MCF 10A (cell line): Measurements from ENCODE around the gene DHCR24. TPM values are rescaled to one million over a fixed set of nuclear protein-coding genes. Genes with fewer than 3 reads are reported as not detected.
"Not testable (repeated sequence)": the region's sequence is repeated elsewhere in the genome, so short reads cannot be mapped to it uniquely, and the experiment has no call there.

Experiments used
- BruUV-seq: library from RNA; stranded (reverse); fragments of 400-500 nt; replicated peaks from 2 replicates; lab custom pipeline; 2021; lab: Mats Ljungman, UMichigan
- CTCF ChIA-PET: fragments of 300-600 bp; sonication (Branson Sonifier 250); formaldehyde crosslinking; extraction: SDS; loops from one replicate; lab custom pipeline; 2021; ENCODE audit warnings: antibody characterized with exemption, inconsistent platforms; lab: Yijun Ruan, JAX
- POLR2A ChIA-PET: fragments of 300-600, 350-650 bp; sonication (Branson Sonifier 250); formaldehyde crosslinking; extraction: SDS; loops from one replicate; lab custom pipeline; 2020; ENCODE audit warnings: antibody characterized with exemption, inconsistent platforms; lab: Yijun Ruan, JAX
- DNase-seq: peaks from one replicate; pipeline ENCODE4 v3.0.0-alpha.2; 2018; ENCODE audit not compliant: unreplicated experiment
- H3K27ac Mint-ChIP-seq: one replicate; pipeline ENCODE4 v1.8.0; 2022; ENCODE audit warnings: mild to moderate bottlenecking, low read depth, mixed read lengths; ENCODE audit not compliant: unreplicated experiment
- H3K27me3 Mint-ChIP-seq: one replicate; pipeline ENCODE4 v1.8.0; 2022; ENCODE audit warnings: mixed read lengths; ENCODE audit not compliant: insufficient read depth, unreplicated experiment
- H3K36me3 Mint-ChIP-seq: one replicate; pipeline ENCODE4 v1.8.0; 2022; ENCODE audit warnings: mild to moderate bottlenecking, moderate library complexity, mixed read lengths; ENCODE audit not compliant: insufficient read depth, unreplicated experiment
- H3K4me1 Mint-ChIP-seq: one replicate; pipeline ENCODE4 v1.8.0; 2022; ENCODE audit warnings: mixed read lengths; ENCODE audit not compliant: insufficient read depth, unreplicated experiment
- H3K4me3 Mint-ChIP-seq: one replicate; pipeline ENCODE4 v1.8.0; 2022; ENCODE audit warnings: mild to moderate bottlenecking, moderate library complexity, mixed read lengths; ENCODE audit not compliant: unreplicated experiment
- H3K9me3 Mint-ChIP-seq: one replicate; pipeline ENCODE4 v1.8.0; 2022; ENCODE audit warnings: mixed read lengths; ENCODE audit not compliant: unreplicated experiment
- CTCF ChIP-seq: fragments of 200-600 bp; IDR thresholded peaks from one replicate; pipeline ENCODE4 v1.8.0; 2022; ENCODE audit warnings: antibody characterized with exemption, mild to moderate bottlenecking; ENCODE audit not compliant: unreplicated experiment
- intact Hi-C: fragments of 100-400 bp; cut with micrococcal nuclease; formaldehyde crosslinking; loops from 2 replicates; pipeline ENCODE4 v1.14.1; 2022
- total RNA-seq: library from RNA; stranded (reverse); gene quantifications from 2 replicates; pipeline ENCODE4 v1.2.3, GENCODE V29; 2022

Gene DHCR24
- total RNA-seq, 1 experiment from 2014 or later = 135 TPM

GRCh38 chr1:54882519-54882918 is 4.5 kb downstream of the DHCR24 start:
- POLR2A ChIA-PET = interaction anchor here (1.1 kb wide), 2 partner anchors 8 to 57 kb away, joined by 3 read pairs; no protein-coding TSS in a partner anchor
- peak; percentile 48 for DNase-seq
- intact Hi-C loops = no loop called here

GRCh38 chr1:54881604-54882003 is 5.4 kb downstream of the DHCR24 start:
- Mint-ChIP-seq H3K27ac (peak overlapping the region; percentile 90), H3K4me3 (peak overlapping the region; percentile 9), H3K36me3 (peaks cover 61% of the 10 kb centered on the region), H3K4me1 (peaks cover 57% of the 10 kb centered on the region)
- POLR2A ChIA-PET = interaction anchor here (0.6 kb wide), 1 partner anchor 503 kb away, joined by 4 read pairs; no protein-coding TSS in a partner anchor
- DNase-seq, H3K27me3 Mint-ChIP-seq, H3K9me3 Mint-ChIP-seq, BruUV-seq, intact Hi-C loops: not testable (repeated sequence)
- CTCF ChIA-PET = interaction anchor here (1.3 to 2.0 kb wide), 2 partner anchors 63 to 72 kb away, joined by 4 to 7 read pairs; no protein-coding TSS in a partner anchor

More at GRCh38 chr1:54882519-54882918, 4.5 kb downstream of the DHCR24 start:
- TF ChIP-seq CTCF = no peak
- Mint-ChIP-seq H3K4me1 (peaks cover 56% of the 10 kb centered on the region), H3K27ac (peak overlapping the region; percentile 90), H3K27me3 (no peaks in the 10 kb centered on the region), H3K36me3 (peaks cover 52% of the 10 kb centered on the region), H3K9me3 (no peaks in the 10 kb centered on the region), H3K4me3 (peak overlapping the region; percentile 99)
- CTCF ChIA-PET = interaction anchor here (0.9 to 6.3 kb wide), 4 partner anchors 24 to 157 kb away, joined by 3 to 58 read pairs (median 3); no protein-coding TSS in a partner anchor
- TSS peak; percentile 2 for BruUV-seq

GRCh38 chr1:54879872-54880271 is 7.1 kb downstream of the DHCR24 start:
- no peak for TF ChIP-seq CTCF
- intact Hi-C loops = no loop called here
- CTCF ChIA-PET = interaction anchor here (2.0 to 2.2 kb wide), 2 partner anchors 65 to 142 kb away, joined by 6 to 7 read pairs; no protein-coding TSS in a partner anchor
- Mint-ChIP-seq H3K4me1 (peaks cover 49% of the 10 kb centered on the region), H3K9me3 (no peaks in the 10 kb centered on the region), H3K36me3 (peaks cover 78% of the 10 kb centered on the region), H3K27ac (no peak overlapping the region), H3K27me3 (no peaks in the 10 kb centered on the region), H3K4me3 (no peak overlapping the region)
- POLR2A ChIA-PET = interaction anchor here (0.7 kb wide), 2 partner anchors 8 to 395 kb away, joined by 3 read pairs; no protein-coding TSS in a partner anchor
- BruUV-seq = no TSS peak
- no peak for DNase-seq

- no peak overlapping the region for H3K4me3 Mint-ChIP-seq
- H3K36me3 Mint-ChIP-seq = peaks cover 86% of the 10 kb centered on the region
- TF ChIP-seq CTCF = no peak
- no peak for DNase-seq
- intact Hi-C loops = no loop called here
- H3K27me3 Mint-ChIP-seq = no peaks in the 10 kb centered on the region
- H3K4me1 Mint-ChIP-seq = peaks cover 19% of the 10 kb centered on the region
- CTCF ChIA-PET = interaction anchor here (0.7 kb wide), 1 partner anchor 330 kb away, joined by 3 read pairs; no protein-coding TSS in a partner anchor
- POLR2A ChIA-PET = interaction anchor here (2.6 kb wide), 1 partner anchor 10 kb away, joined by 13 read pairs; the partner anchor contains the start of gene DHCR24
- H3K27ac Mint-ChIP-seq = no peak overlapping the region
- no peaks in the 10 kb centered on the region for H3K9me3 Mint-ChIP-seq
- no TSS peak for BruUV-seq
Measured at GRCh38 chr1:54876814-54877213, 10.2 kb downstream of the DHCR24 start.
